ENCODE measurements around the gene METAP1.
"Not testable (repeated sequence)": the region's sequence is repeated elsewhere in the genome, so short reads cannot be mapped to it uniquely, and the experiment has no call there.

METAP1 gene

GRCh38 chr4:99102634-99103033, 107.1 kb downstream of the METAP1 start:
- TF ChIP-seq CTCF (conservative IDR thresholded peaks at IDR 0.05; ENCODE audit: control insufficient read depth, insufficient read depth, low read depth, low read length) = no peak
- no peak for DNase-seq (ENCODE audit: low read depth)
- H3K4me3 ChIP-seq (ENCODE audit: control insufficient read depth, low read depth, low read length) = no peak overlapping the region

GRCh38 chr4:99103166-99103565, 107.6 kb downstream of the METAP1 start:
- TF ChIP-seq CTCF (conservative IDR thresholded peaks at IDR 0.05; ENCODE audit: control insufficient read depth, insufficient read depth, low read depth, low read length) = no peak

GRCh38 chr4:99104153-99104552, 108.6 kb downstream of the METAP1 start:
- H3K4me3 ChIP-seq (ENCODE audit: control insufficient read depth, low read depth, low read length) = no peak overlapping the region
- DNase-seq (ENCODE audit: low read depth) = no peak
- no peak for TF ChIP-seq CTCF (conservative IDR thresholded peaks at IDR 0.05; ENCODE audit: control insufficient read depth, insufficient read depth, low read depth, low read length)

More at GRCh38 chr4:99103166-99103565, 107.6 kb downstream of the METAP1 start:
- no peak overlapping the region for H3K4me3 ChIP-seq (ENCODE audit: control insufficient read depth, low read depth, low read length)
- no peak for DNase-seq (ENCODE audit: low read depth)

- not testable (repeated sequence) for H3K4me3 ChIP-seq (ENCODE audit: control insufficient read depth, low read depth, low read length); DNase-seq (ENCODE audit: low read depth)
Observed at GRCh38 chr4:99109286-99109685, 113.8 kb downstream of the METAP1 start.
